Stimulated activated CD4-positive, alpha-beta T cell treated with anti-CD3 and anti-CD28 coated beads, Interleukin-15, amount 100 ng/mL, for 1 hour (primary cell): ENCODE results near the gene ITGAX.
A peak's percentile ranks its signal among the peaks of the same experiment; 100 is the strongest.
"Not testable (repeated sequence)": the region's sequence is repeated elsewhere in the genome, so short reads cannot be mapped to it uniquely, and the experiment has no call there.

Experiments
- DNase-seq, 2 donors: peaks; one replicate each; pipeline ENCODE4 v3.0.0-alpha.2; 2020; ENCODE audit warnings: low read depth in 1 of 2, low spot score in 1 of 2

ITGAX gene

GRCh38 chr16:31404353-31405064 lies 49.5 kb downstream of the ITGAX start:
- no peak for DNase-seq

- no peak for DNase-seq
Observed at GRCh38 chr16:31407406-31407805, 52.4 kb downstream of the ITGAX start.

- DNase-seq, result no peak
Observed at GRCh38 chr16:31409433-31409832, 54.5 kb downstream of the ITGAX start.

GRCh38 chr16:31410082-31410481 lies 55.1 kb downstream of the ITGAX start:
- no peak for DNase-seq

- no peak for DNase-seq
Observed at GRCh38 chr16:31411024-31411844, 56.3 kb downstream of the ITGAX start.

GRCh38 chr16:31412750-31413149 lies 57.8 kb downstream of the ITGAX start:
- DNase-seq, result no peak

GRCh38 chr16:31413381-31413780 lies 58.4 kb downstream of the ITGAX start:
- DNase-seq, result no peak

GRCh38 chr16:31413943-31414342 lies 59.0 kb downstream of the ITGAX start:
- DNase-seq, result no peak

GRCh38 chr16:31414706-31415105 lies 59.7 kb downstream of the ITGAX start:
- no peak for DNase-seq

GRCh38 chr16:31416371-31416770 lies 61.4 kb downstream of the ITGAX start:
- DNase-seq, result no peak

GRCh38 chr16:31417036-31417435 lies 62.1 kb downstream of the ITGAX start:
- not testable (repeated sequence) for DNase-seq

- DNase-seq, result no peak
Observed at GRCh38 chr16:31417916-31418315, 62.9 kb downstream of the ITGAX start.

GRCh38 chr16:31420037-31420436 lies 65.1 kb downstream of the ITGAX start:
- no peak for DNase-seq

GRCh38 chr16:31421587-31421986 lies 66.6 kb downstream of the ITGAX start:
- no peak for DNase-seq

- DNase-seq, result no peak
Observed at GRCh38 chr16:31423241-31423640, 68.3 kb downstream of the ITGAX start.

- no peak for DNase-seq
Observed at GRCh38 chr16:31423801-31424200, 68.8 kb downstream of the ITGAX start.

GRCh38 chr16:31427441-31428278 lies 72.7 kb downstream of the ITGAX start:
- peak; percentile 36 to 62 for DNase-seq

GRCh38 chr16:31428279-31428597 lies 73.3 kb downstream of the ITGAX start, which contains the start of gene COX6A2:
COX6A2 (minus strand) TSS chr16:31428360; CDS start chr16:31428325, 35 bp downstream.
- DNase-seq, result no peak

- DNase-seq, result no peak
Observed at GRCh38 chr16:31428638-31429247, 73.8 kb downstream of the ITGAX start.

GRCh38 chr16:31429314-31429713 lies 74.3 kb downstream of the ITGAX start:
- DNase-seq, result no peak

- no peak for DNase-seq
Observed at GRCh38 chr16:31429796-31430195, 74.8 kb downstream of the ITGAX start.
